GM19467 (cell line): ENCODE results near the gene AKT3.

Source experiments
- ATAC-seq: cut with Tn5 transposase; IDR thresholded peaks from one replicate; pipeline ENCODE4 v1.9.1; 2021; ENCODE audit warnings: mild to moderate bottlenecking, moderate library complexity; ENCODE audit not compliant: unreplicated experiment

Gene AKT3

GRCh38 chr1:243493156-243494129 lies 356.6 kb downstream of the AKT3 start:
- no peak for ATAC-seq

DNA sequence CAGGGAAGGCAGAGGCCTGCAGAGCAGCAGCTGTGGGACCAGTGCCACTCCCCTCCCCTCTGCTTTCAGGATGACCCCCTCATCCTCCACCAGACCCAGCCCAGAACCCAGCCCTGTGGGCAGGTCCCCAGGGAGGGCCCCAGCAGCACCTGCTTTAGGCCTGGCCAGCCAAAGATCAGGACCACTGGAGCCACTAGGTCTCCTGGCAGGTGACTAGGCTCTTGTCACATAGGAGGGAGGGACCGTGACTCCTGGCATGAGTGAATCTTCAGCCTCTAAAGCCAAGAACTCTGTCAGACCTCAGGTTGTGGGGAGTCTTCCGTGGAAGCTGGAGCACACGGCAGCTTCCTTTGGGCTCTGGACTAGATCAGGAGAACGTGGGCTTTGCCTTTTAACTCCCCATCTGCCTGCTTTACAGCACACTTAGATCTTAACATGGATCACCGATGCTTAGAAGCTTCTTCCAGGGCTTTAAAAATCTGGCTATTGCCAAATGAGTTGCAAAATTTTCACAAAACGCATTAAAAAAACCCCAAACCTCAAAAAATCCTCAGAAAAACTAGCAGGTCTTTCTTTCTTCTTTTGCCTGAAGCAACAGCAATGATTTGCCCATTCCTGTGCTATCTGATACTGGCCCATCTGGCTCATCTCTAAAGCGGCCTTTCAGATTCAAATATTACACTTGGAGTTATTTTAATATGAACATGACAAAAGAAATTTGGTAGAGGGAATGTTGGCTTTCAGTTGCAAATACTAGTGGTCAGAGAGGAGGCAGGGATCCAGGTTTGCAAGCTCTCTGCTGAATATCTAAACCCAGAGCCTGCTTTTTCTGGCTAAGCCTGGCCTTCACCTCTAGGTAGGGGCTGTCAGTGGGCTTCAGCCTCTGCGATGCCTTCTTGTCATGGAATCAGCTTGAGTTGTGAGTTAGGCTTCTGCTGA lies 359.0 kb downstream of the AKT3 start:
- no peak for ATAC-seq

DNA sequence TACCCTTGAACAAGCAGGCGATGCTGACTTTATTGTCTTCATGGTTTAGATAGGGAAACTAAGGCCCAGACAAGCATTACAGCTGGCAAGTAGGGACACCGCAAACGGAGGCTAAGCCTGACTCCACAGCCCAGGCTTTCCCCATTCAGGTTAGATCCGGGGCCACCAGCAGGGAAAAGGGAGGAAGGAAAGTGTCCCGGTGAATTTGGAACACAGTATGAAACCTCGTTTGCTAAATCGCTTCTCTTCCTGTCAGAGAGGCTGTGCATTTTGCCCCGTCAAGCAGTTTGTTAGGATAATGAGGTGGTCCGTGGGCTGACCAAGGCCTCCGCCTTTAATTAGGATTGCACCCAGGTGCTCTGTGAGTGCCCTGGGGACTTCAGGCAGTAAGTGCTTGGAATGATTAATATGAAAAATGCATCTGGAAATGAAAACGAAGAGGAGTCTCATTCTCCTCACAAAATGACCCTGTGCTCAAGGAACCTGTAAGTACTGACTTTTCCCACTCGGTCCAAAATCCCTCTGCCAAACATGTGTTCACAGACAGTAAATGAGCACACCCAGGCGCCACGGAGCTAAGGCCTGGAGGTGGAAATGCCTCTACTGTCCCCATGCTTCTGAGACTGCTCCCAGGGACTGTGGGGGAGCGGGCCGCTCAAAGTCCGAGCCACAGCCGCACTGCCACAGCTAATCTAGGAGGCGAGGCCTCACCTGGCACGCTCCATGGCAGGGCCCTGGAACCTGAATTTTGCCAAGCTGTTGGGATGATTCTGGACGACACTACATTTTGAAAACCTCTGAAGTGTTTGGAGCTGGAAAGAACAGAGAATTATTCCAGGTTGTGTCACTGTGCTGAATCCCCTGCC lies 360.1 kb downstream of the AKT3 start:
- ATAC-seq = no peak

DNA sequence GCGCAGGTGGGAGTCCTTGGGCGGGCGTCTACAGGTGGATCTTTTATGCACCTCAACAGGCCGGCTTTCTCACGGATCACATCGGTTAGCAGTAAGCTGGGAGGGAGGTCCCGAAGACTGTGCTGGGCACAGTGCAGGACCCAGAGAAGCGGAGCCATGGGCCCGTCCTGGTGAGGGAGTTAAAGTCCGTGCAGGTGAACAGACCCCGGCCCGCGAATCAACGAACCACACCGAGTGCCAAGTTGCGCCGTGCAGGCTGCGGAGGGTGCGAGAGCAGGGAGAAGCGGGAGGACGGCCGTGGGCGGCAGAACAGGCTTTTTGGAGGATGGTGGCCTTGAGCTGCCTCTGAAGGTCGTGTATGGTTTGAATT lies 360.9 kb downstream of the AKT3 start:
- no peak for ATAC-seq

GRCh38 chr1:243488459-243489157 lies 361.4 kb downstream of the AKT3 start:
- ATAC-seq = no peak

GRCh38 chr1:243487649-243488227 lies 362.3 kb downstream of the AKT3 start:
- no peak for ATAC-seq

GRCh38 chr1:243487036-243487648 lies 362.9 kb downstream of the AKT3 start:
- ATAC-seq = no peak

DNA sequence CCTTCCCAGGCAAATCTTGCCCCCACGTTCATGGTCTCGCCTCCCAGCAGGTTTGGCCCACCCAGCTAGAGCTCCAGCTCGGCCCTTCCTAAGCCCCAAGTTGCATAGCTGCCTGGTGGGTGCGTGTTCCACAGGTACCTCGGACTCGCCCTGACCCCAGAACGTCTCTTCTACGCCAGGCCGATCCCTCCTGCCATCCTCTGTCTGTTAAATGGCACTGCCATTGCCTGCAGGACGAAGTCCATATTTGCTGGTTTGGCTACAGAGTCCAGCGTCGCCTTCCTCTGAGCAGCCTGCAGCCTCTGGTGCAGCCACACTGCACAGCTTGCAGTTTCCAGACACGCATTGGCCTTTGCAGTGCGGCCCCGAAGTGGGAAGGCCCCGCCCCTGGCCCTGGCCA lies 366.1 kb downstream of the AKT3 start:
- ATAC-seq = no peak

GRCh38 chr1:243483071-243483771 lies 366.8 kb downstream of the AKT3 start:
- ATAC-seq = no peak

GRCh38 chr1:243482141-243483022 lies 367.7 kb downstream of the AKT3 start:
- no peak for ATAC-seq

DNA sequence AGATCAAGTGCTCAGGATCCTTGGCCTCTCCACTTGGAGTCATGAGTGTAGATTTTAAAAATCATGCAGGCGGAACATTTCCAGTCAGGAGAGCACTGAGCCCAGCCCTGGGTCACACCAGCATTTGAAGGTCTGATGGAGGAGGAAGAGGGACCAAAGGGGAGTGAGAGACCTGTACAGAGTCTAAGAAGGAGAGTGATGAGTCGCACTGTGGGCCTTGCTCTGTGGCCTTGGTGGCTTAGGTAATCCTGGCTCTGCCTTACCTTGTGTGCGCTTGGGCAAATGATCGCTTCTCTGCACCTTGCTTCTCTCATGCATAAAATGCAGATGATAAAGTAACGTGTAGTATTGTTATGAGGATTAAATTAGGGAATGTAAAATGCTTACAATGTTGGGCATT lies 368.9 kb downstream of the AKT3 start:
- no peak for ATAC-seq

- no peak for ATAC-seq
Measured at GRCh38 chr1:243477731-243478290, 372.2 kb downstream of the AKT3 start.

DNA sequence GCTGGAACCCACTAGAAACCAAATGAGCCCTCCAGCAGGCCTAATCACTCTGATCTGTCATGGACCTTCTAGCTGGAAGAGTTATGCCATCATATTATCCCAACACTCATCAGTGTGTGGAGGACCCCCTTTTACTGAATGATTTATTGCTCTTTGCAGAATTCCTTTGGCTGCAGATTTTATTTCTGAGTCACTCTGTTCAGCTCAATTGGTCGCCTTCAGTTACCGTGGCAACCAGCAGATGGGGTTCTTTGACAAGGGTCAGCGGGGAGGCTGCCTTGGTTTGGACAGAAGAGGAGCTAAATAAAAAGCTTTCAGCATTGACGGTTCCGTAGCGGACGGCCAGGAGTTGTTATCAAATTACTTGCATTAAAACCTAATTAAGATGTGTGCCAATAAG lies 374.1 kb downstream of the AKT3 start:
- ATAC-seq = no peak

DNA sequence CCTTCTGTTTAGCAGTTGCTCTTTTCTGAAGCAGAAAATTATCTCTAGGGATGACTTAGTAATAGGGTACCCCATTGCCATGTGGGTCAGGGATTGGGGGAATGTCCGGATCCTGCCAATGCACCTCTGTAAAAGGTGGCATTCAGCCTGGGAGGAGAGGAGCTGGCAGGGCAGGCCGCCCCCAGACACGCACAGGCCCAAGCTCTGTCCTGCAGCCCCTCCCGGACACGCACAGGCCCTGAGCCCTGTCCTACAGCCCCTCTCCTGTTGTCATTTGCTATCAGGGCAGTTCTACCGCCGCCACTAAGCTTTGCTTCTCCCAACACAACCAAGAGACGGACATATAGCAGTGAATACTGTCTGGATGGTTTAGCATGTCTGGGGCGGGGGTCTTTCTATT lies 375.1 kb downstream of the AKT3 start:
- ATAC-seq = no peak

DNA sequence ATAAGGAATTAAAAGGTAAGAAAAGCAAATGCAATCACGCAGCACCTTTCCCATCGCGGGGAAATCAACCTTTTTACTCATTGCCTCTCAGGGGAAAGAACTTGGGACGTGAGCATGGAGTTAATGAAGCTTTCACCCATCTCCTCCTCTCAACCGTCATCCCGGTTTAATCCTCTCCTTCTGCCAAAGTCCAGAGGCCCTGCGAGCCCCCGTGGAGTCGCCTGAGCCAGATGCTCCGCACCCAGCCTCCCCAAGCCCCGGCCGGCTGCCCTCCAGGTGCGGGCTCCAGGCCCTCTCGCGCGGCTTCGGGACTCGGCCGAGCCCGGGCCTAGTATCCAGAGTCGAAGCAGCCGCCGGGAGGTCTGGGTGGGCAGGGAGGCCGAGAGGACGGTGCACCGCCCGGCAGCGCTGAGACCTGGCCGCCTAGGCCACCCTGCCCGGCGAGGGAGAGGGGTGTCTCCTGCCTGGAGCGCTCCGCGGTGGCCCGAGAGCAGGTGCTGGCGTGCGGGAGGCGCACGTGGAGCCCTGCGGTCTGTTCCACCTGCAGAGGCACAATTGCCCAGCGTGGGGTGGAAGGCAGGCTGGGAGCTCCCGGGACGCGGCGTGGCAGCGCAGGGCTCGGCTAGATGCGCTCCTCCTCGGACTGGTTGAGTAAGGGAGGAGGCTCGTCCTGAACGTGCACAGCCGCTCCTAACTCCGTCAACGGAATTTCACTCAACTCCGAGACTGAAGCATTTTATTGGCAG lies 375.7 kb downstream of the AKT3 start:
- ATAC-seq = no peak

- ATAC-seq = no peak
Measured at GRCh38 chr1:243473227-243474135, 376.6 kb downstream of the AKT3 start.
